H1 (cell line): ENCODE measurements around the gene ITGB5. TPM values are rescaled to one million over a fixed set of nuclear protein-coding genes. Genes with fewer than 3 reads are reported as not detected.

Source experiments
- CHD1 ChIP-seq: IDR thresholded peaks from 2 replicates; pipeline ENCODE4 v1.6.1; 2012; ENCODE audit warnings: low read depth, low read length, improper control_type of control experiment
- NANOG ChIP-seq: IDR thresholded peaks from 2 replicates; pipeline ENCODE4 v1.6.1; 2011; ENCODE audit warnings: low read length, low read depth, mild to moderate bottlenecking, inconsistent platforms; ENCODE audit not compliant: insufficient read depth, poor library complexity, severe bottlenecking
- TAF7 ChIP-seq: optimal IDR thresholded peaks from 2 replicates; pipeline ENCODE3; 2011; ENCODE audit warnings: low read depth, mild to moderate bottlenecking, inconsistent platforms, low read length, moderate library complexity, borderline replicate concordance
- TBP ChIP-seq: IDR thresholded peaks from 2 replicates; pipeline ENCODE4 v1.6.1; 2011; ENCODE audit warnings: low read depth, low read length, improper control_type of control experiment
- polyA plus RNA-seq, 7 experiments: library from polyadenylated mRNA; depleted of rRNA in 3 of 7; stranded (reverse) in 5 of 7; unstranded in 2 of 7; fragments of >200 nt in 5 of 7; fragments of 200-250 nt in 2 of 7; gene quantifications; 1 replicate in 5 of 7; 2 replicates in 1 of 7; 4 replicates in 1 of 7; pipeline versions ENCODE4 v1.2.1 to v1.2.3, GENCODE V29; 2011 to 2013; ENCODE audit warnings: missing spikeins in 2 of 7, mixed read lengths in 2 of 7
- total RNA-seq: library from RNA; stranded (reverse); fragmentation: NEBNext Ultra II Directional; extraction: Animal tissue kit (Norgen Biotek cat#: 25700); gene quantifications from 2 replicates; pipeline ENCODE4 v1.2.1, GENCODE V29; 2021
- TF ChIP-seq, protein P1 (sequence below): fragments of 300-600 bp; sonication (generic); IDR thresholded peaks from 2 replicates; pipeline ENCODE4 v1.7.1; 2012; ENCODE audit warnings: low read length, moderate library complexity, mild to moderate bottlenecking, inconsistent platforms; ENCODE audit not compliant: insufficient replicate concordance

Gene ITGB5
- total and polyA plus RNA-seq, 2 of the 8 experiments (the other 6 are each of a cell fraction or from before 2014, with no cell fraction given) = 101 to 268 TPM

DNA sequence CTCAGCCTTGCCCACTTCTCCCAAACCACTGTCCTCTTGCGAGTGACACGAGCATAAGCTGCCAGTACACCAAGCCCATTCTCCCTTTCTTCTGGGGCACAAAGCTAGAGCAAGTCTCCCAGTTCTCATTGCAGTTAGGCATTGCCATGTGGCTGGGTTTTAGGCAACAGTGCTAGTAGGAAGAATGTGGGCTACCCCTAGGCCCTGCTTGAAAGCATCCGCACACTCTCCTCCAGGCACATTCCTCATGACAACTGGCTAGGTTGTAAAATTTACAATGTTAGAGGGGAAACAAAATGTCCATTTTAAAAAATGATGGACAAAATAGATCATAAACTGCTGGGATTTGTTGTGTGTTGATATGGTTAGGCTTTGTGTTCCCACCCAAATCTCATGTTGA lies 19.7 kb downstream of the ITGB5 start (continued):
- TF ChIP-seq, protein P1, sequence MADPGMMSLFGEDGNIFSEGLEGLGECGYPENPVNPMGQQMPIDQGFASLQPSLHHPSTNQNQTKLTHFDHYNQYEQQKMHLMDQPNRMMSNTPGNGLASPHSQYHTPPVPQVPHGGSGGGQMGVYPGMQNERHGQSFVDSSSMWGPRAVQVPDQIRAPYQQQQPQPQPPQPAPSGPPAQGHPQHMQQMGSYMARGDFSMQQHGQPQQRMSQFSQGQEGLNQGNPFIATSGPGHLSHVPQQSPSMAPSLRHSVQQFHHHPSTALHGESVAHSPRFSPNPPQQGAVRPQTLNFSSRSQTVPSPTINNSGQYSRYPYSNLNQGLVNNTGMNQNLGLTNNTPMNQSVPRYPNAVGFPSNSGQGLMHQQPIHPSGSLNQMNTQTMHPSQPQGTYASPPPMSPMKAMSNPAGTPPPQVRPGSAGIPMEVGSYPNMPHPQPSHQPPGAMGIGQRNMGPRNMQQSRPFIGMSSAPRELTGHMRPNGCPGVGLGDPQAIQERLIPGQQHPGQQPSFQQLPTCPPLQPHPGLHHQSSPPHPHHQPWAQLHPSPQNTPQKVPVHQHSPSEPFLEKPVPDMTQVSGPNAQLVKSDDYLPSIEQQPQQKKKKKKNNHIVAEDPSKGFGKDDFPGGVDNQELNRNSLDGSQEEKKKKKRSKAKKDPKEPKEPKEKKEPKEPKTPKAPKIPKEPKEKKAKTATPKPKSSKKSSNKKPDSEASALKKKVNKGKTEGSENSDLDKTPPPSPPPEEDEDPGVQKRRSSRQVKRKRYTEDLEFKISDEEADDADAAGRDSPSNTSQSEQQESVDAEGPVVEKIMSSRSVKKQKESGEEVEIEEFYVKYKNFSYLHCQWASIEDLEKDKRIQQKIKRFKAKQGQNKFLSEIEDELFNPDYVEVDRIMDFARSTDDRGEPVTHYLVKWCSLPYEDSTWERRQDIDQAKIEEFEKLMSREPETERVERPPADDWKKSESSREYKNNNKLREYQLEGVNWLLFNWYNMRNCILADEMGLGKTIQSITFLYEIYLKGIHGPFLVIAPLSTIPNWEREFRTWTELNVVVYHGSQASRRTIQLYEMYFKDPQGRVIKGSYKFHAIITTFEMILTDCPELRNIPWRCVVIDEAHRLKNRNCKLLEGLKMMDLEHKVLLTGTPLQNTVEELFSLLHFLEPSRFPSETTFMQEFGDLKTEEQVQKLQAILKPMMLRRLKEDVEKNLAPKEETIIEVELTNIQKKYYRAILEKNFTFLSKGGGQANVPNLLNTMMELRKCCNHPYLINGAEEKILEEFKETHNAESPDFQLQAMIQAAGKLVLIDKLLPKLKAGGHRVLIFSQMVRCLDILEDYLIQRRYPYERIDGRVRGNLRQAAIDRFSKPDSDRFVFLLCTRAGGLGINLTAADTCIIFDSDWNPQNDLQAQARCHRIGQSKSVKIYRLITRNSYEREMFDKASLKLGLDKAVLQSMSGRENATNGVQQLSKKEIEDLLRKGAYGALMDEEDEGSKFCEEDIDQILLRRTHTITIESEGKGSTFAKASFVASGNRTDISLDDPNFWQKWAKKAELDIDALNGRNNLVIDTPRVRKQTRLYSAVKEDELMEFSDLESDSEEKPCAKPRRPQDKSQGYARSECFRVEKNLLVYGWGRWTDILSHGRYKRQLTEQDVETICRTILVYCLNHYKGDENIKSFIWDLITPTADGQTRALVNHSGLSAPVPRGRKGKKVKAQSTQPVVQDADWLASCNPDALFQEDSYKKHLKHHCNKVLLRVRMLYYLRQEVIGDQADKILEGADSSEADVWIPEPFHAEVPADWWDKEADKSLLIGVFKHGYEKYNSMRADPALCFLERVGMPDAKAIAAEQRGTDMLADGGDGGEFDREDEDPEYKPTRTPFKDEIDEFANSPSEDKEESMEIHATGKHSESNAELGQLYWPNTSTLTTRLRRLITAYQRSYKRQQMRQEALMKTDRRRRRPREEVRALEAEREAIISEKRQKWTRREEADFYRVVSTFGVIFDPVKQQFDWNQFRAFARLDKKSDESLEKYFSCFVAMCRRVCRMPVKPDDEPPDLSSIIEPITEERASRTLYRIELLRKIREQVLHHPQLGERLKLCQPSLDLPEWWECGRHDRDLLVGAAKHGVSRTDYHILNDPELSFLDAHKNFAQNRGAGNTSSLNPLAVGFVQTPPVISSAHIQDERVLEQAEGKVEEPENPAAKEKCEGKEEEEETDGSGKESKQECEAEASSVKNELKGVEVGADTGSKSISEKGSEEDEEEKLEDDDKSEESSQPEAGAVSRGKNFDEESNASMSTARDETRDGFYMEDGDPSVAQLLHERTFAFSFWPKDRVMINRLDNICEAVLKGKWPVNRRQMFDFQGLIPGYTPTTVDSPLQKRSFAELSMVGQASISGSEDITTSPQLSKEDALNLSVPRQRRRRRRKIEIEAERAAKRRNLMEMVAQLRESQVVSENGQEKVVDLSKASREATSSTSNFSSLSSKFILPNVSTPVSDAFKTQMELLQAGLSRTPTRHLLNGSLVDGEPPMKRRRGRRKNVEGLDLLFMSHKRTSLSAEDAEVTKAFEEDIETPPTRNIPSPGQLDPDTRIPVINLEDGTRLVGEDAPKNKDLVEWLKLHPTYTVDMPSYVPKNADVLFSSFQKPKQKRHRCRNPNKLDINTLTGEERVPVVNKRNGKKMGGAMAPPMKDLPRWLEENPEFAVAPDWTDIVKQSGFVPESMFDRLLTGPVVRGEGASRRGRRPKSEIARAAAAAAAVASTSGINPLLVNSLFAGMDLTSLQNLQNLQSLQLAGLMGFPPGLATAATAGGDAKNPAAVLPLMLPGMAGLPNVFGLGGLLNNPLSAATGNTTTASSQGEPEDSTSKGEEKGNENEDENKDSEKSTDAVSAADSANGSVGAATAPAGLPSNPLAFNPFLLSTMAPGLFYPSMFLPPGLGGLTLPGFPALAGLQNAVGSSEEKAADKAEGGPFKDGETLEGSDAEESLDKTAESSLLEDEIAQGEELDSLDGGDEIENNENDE = no peak
- TF ChIP-seq NANOG (no peak), TBP (no peak), TAF7 (no peak), CHD1 (no peak)
